Mammary epithelial cell (primary cell): ENCODE measurements around the gene CUL4A.

Experiments
- EZH2 ChIP-seq: IDR thresholded peaks from 2 replicates; pipeline ENCODE4 v1.6.1; 2012; ENCODE audit warnings: low read length, inconsistent platforms, borderline replicate concordance
- TF ChIP-seq, protein P1 (sequence below), 2 donors: IDR thresholded peaks in 1 of 2; conservative IDR thresholded peaks in 1 of 2; 2 replicates each; pipeline ENCODE4 v1.5.1; 2011 to 2012; ENCODE audit warnings: inconsistent platforms in 2 of 2, low read length in 2 of 2, mild to moderate bottlenecking in 2 of 2, control low read depth in 1 of 2, low read depth in 1 of 2; ENCODE audit not compliant: insufficient read depth in 1 of 2; ENCODE audit errors: extremely low read depth in 1 of 2

DNA sequence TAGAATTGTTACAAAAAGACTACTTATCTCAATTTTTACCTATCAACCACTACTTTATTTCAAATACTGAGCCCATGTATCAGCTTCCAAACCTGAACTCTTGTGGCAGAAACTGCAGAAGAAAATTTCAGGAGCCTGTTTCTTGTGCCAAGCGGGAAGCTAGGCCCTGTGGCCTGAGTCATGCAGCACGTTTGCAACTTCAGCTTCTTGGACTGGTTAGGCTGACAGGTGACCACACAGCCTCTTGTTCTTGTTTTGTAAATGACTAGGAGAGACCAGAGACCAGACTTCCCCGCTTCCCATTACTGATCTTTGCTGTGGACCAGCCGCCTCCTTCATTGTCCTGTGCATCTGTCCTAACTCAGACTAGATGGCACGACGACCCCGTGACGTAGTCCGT, 84.3 kb downstream of the CUL4A start:
- TF ChIP-seq, protein P1, sequence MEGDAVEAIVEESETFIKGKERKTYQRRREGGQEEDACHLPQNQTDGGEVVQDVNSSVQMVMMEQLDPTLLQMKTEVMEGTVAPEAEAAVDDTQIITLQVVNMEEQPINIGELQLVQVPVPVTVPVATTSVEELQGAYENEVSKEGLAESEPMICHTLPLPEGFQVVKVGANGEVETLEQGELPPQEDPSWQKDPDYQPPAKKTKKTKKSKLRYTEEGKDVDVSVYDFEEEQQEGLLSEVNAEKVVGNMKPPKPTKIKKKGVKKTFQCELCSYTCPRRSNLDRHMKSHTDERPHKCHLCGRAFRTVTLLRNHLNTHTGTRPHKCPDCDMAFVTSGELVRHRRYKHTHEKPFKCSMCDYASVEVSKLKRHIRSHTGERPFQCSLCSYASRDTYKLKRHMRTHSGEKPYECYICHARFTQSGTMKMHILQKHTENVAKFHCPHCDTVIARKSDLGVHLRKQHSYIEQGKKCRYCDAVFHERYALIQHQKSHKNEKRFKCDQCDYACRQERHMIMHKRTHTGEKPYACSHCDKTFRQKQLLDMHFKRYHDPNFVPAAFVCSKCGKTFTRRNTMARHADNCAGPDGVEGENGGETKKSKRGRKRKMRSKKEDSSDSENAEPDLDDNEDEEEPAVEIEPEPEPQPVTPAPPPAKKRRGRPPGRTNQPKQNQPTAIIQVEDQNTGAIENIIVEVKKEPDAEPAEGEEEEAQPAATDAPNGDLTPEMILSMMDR (conservative IDR thresholded peaks at IDR 0.05 in 1 of 2, IDR thresholded peaks at IDR 0.05 in 1 of 2; ENCODE audit: extremely low read depth in 1 of 2, insufficient read depth in 1 of 2, low read depth in 1 of 2, low read length in 2 of 2) = no peak
- no peak for TF ChIP-seq EZH2
